PFSK-1 (cell line): ENCODE measurements around the gene HCN4.

Source experiments
- POLR2AphosphoS5 ChIP-seq: IDR thresholded peaks from 2 replicates; pipeline ENCODE4 v1.6.1; 2012; ENCODE audit warnings: low read depth, mild to moderate bottlenecking, control low read depth, low read length, moderate library complexity
- REST ChIP-seq, 2 experiments: IDR thresholded peaks; 2 replicates each; pipeline versions ENCODE4 v1.6.1 to v1.8.0; 2011 to 2012; ENCODE audit warnings: low read depth in 2 of 2, low read length in 2 of 2, control low read depth in 1 of 2, inconsistent platforms in 1 of 2, mild to moderate bottlenecking in 1 of 2, moderate library complexity in 1 of 2; ENCODE audit not compliant: insufficient read depth in 1 of 2
- SIN3A ChIP-seq: IDR thresholded peaks from 2 replicates; pipeline ENCODE4 v1.6.1; 2012; ENCODE audit warnings: mild to moderate bottlenecking, low read length, moderate library complexity, borderline replicate concordance; ENCODE audit not compliant: insufficient read depth
- TAF1 ChIP-seq: IDR thresholded peaks from 2 replicates; pipeline ENCODE4 v1.6.1; 2012; ENCODE audit warnings: low read length, control low read depth, borderline replicate concordance; ENCODE audit not compliant: insufficient read depth

GRCh38 chr15:73403171-73403570 is 34.4 kb upstream of the HCN4 start:
- TF ChIP-seq TAF1 (no peak), REST (IDR thresholded peaks at IDR 0.05; ENCODE audit: insufficient read depth in 1 of 2, low read depth in 2 of 2, low read length in 2 of 2) (no peak), POLR2AphosphoS5 (no peak), SIN3A (no peak)
